ENCODE results near the gene MMP28.

Gene MMP28

DNA sequence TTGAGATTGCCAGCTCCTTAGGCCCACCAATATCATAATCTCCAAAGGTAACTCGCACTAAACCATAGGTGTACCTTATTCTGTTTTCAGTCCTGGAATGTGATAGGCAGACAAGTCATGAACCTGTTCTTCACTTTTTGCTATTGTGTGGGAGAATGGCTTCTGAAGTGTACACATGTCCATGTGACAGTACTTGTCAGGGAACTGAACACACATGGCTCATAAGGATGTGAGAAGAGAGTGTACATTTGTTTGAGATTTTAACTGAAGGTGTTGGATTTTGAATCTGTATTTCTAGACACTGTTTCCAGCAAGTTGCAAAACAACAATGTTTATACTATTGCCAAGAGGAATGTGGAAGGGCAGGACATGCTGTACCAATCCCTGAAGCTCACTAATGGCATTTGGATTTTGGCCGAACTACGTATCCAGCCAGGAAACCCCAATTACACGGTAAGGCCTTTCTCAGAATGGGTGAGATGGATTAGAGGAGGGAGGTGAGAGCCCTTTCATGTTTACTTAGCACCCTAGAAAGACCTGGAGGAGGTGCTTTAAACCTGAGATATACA is 78.5 kb downstream of the MMP28 start:
- no peak overlapping the region for H3K4me3 ChIP-seq (ENCODE audit: low read depth, low read length)
- DNase-seq (ENCODE audit: low read depth), result peak; percentile 75
- TF ChIP-seq, protein P1, sequence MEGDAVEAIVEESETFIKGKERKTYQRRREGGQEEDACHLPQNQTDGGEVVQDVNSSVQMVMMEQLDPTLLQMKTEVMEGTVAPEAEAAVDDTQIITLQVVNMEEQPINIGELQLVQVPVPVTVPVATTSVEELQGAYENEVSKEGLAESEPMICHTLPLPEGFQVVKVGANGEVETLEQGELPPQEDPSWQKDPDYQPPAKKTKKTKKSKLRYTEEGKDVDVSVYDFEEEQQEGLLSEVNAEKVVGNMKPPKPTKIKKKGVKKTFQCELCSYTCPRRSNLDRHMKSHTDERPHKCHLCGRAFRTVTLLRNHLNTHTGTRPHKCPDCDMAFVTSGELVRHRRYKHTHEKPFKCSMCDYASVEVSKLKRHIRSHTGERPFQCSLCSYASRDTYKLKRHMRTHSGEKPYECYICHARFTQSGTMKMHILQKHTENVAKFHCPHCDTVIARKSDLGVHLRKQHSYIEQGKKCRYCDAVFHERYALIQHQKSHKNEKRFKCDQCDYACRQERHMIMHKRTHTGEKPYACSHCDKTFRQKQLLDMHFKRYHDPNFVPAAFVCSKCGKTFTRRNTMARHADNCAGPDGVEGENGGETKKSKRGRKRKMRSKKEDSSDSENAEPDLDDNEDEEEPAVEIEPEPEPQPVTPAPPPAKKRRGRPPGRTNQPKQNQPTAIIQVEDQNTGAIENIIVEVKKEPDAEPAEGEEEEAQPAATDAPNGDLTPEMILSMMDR (conservative IDR thresholded peaks at IDR 0.05; ENCODE audit: low read depth, low read length), result no peak

DNA sequence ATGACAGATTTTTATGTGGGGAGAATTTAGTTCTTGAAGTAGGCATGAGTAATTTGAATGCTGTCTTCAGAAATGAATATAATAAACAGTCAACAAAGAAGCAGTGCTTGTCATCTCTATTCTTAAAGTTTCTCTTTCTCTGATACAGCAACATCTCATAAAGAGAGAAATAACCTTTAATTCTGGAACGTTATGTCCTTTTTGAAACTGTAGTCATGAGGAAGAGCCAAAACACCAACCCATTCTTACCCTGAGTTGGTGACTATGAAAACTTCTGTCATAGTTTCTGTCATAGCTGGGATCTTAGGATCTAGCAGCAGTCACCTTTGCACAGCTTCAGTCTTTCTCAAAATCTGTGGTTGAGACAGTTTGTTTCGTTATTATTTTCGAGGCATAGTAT is 79.3 kb downstream of the MMP28 start:
- DNase-seq (ENCODE audit: low read depth), result no peak
- TF ChIP-seq, protein P1 (conservative IDR thresholded peaks at IDR 0.05; ENCODE audit: low read depth, low read length), result no peak
- no peak overlapping the region for H3K4me3 ChIP-seq (ENCODE audit: low read depth, low read length)
